H1 (cell line): ENCODE results near the gene PLD2. TPM values are rescaled to one million over a fixed set of nuclear protein-coding genes. Genes with fewer than 3 reads are reported as not detected.

Experiments
- CHD2 ChIP-seq: IDR thresholded peaks from 2 replicates; pipeline ENCODE4 v1.6.1; 2012; ENCODE audit warnings: low read length, improper control_type of control experiment
- SRF ChIP-seq: IDR thresholded peaks from 2 replicates; pipeline ENCODE4 v1.6.1; 2011; ENCODE audit warnings: mild to moderate bottlenecking, low read depth, low read length, moderate library complexity
- polyA plus RNA-seq, 7 experiments: library from polyadenylated mRNA; depleted of rRNA in 3 of 7; stranded (reverse) in 5 of 7; unstranded in 2 of 7; fragments of >200 nt in 5 of 7; fragments of 200-250 nt in 2 of 7; gene quantifications; 1 replicate in 5 of 7; 2 replicates in 1 of 7; 4 replicates in 1 of 7; pipeline versions ENCODE4 v1.2.1 to v1.2.3, GENCODE V29; 2011 to 2013; ENCODE audit warnings: missing spikeins in 2 of 7, mixed read lengths in 2 of 7
- total RNA-seq: library from RNA; stranded (reverse); fragmentation: NEBNext Ultra II Directional; extraction: Animal tissue kit (Norgen Biotek cat#: 25700); gene quantifications from 2 replicates; pipeline ENCODE4 v1.2.1, GENCODE V29; 2021

PLD2 gene
- total and polyA plus RNA-seq, 2 of the 8 experiments (the other 6 are each of a cell fraction or from before 2014, with no cell fraction given) = 44.3 to 48.4 TPM

DNA sequence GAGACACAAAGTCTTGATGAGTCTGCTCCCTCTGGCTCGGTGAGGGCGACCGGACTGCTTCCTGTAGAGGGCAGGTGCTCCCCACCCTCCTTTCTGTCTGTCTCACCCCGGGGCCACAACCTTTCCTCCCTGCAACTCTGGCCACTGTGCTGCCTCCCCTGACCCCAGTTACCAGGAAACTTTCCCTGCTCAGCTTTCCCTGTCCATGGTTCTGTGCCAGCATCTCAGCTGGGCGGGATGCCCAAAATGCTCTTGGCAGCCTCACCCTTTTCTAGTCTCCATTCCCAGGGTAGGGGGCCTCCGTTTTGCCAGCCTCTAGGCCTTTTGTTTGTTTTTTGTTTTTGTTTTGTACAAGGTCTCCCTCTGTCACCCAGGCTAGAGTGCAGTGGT is 1.4 kb downstream of the PLD2 start (continued):
- no peak for TF ChIP-seq SRF
- TF ChIP-seq CHD2 = no peak
- TF ChIP-seq, all 59 proteins: peak for 0
